IPS DF 19.7 (cell line): Measurements from ENCODE around the gene LPAR3.
A peak's percentile ranks its signal among the peaks of the same experiment; 100 is the strongest.

Experiments used
- DNase-seq: peaks from one replicate; pipeline ENCODE4 v3.0.0-alpha.2; 2013; ENCODE audit warnings: low read depth, low spot score

LPAR3 gene

GRCh38 chr1:84827555-84827954 lies 65.5 kb downstream of the LPAR3 start:
- DNase-seq, result no peak

- no peak for DNase-seq
Measured at GRCh38 chr1:84825161-84825560, 67.8 kb downstream of the LPAR3 start.

DNA sequence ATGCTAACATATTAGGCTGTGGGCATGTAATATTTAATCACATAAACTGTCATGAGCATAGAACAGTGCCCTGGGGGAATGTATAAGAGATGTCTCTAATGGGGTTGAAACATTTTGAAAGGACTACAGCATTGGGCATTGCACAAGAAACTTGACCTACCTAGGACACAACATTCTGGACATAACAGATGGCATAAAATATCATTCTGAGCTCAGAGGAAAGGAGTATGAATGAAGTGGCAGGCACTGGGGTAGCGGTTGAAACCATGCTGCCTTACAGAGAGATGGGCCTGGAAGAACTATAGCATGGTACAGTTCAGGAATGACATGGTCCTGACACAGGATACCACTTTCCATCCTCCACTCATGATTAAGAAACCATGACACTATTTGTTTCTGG lies 69.0 kb downstream of the LPAR3 start:
- no peak for DNase-seq

DNA sequence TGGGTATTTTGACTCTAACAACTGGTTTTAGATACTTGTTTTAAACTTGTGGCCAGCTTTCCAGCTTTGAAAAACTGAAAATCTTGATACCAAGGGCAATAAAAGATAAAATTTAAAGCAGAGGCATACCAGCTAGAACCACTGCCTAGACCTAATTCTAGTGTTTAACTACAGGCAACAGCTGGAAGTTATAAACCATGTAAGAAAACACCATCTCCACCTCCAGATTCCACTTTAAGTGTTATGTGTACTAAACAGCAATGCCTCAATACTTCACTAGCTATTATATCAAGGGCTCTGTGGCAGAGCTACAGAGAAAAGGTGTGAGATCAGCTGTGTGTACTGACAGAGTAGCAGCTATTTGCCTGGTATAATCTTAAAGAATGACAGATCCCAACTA lies 69.5 kb downstream of the LPAR3 start:
- DNase-seq, result no peak

DNA sequence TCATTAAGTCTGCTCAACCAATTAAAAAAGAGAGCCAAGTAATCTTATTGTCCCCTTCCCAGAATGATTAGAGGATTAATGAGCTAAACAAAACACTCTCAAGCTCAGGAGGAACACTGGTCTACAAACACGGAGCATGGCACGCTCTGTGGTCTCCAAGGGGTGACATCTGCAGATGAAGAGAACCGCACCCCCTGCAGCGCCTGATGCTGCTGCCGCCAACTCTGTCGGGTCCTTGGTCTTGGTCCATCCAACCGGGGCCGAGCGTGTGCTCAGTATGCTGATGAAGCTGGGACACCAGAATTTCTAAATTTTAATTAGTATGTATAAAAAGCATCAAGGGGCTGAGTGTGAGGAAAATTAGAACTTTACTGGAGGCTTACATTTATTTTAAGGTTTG lies 82.7 kb downstream of the LPAR3 start:
- no peak for DNase-seq

GRCh38 chr1:84809023-84809422 lies 84.0 kb downstream of the LPAR3 start:
- DNase-seq, result no peak

GRCh38 chr1:84803604-84804003 lies 89.4 kb downstream of the LPAR3 start:
- no peak for DNase-seq

- no peak for DNase-seq
Measured at GRCh38 chr1:84802567-84803232, 90.3 kb downstream of the LPAR3 start.

GRCh38 chr1:84800090-84801073 lies 92.6 kb downstream of the LPAR3 start:
- no peak for DNase-seq

GRCh38 chr1:84797603-84798002 lies 95.4 kb downstream of the LPAR3 start:
- no peak for DNase-seq

DNA sequence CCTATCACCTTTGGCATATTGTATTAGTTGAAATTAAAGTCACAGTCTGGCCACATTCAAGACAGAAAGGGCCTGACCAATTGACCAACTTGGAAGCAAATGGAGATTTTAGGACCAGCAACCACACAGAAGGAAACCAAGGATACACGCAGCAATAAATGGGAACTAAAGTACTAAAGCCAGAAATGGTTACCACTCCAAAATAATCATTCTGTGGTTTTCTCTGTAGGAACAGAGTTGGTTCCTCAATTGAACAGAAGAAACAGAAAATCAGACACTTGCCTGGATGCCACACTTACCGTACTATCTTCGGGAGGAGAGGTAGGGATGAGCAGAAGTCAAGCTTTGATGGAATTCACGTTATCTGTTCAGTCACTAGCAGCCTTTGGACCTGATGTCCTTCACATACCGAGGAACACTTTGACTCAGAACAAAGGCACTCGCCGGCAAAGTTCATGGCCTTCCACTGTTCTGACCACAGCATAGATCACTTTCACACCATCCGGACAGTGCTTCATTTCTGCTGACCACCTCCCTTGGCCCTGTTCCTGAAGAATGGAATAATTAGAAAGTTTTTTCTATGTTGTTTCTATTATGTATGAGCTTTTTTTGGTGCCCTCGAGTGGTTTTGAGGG lies 96.9 kb downstream of the LPAR3 start:
- DNase-seq, result no peak

DNA sequence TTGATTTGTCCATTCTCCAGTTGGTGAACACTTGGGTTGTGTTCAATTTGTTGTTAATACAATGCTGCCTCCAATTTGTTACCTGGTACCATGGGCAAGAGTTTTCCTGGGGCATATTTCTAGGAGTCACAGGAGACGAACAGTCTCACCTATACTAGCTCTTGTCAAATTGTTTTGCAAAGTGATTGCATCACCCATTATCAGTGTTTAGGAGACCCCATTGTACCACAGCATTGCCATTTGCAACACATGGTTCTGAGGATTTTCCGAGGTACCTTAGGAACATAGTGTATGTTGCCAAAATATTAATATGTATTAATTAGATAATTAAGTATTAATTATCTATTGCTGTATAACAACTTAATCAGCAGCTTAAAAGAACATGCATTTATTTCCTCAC lies 97.8 kb downstream of the LPAR3 start:
- no peak for DNase-seq

DNA sequence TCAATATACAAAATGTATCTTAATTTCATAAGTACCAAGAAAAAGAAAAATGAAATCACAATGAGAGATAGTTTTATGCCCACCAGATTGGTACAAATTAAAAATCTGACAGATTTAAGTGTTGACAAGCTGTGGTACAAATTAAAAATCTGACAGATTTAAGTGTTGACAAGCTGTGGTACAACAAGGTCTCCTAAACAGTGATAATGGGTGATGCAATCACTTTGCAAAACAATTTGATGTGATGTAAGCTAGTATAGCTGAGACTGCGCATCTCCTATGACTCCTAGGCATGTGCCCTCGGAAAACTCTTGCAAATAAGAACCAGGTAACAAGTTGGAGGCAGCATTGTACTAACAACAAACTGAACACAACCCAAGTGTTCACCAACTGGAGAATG lies 100.6 kb downstream of the LPAR3 start:
- no peak for DNase-seq

DNA sequence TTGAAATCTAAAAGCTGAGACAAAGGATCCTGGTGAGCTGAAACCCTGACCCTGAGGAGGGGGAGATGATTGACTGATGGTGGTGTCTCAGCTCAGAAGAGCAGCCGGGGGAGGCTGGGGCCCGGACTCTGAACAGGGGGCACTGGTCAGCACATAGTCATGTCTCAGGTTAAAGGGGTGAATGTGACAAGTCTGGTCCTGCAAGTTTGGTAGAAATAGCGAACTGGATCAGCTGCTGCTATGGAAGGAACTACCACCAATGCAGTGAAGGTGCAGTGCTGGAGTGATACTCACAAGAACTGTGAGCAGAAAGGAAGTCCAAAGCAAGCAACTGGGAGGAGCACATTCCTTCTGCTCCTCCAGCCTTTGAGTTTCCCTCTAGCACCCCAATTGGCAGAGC lies 104.0 kb downstream of the LPAR3 start:
- no peak for DNase-seq

GRCh38 chr1:84785271-84786036 lies 107.6 kb downstream of the LPAR3 start:
- DNase-seq, result no peak

DNA sequence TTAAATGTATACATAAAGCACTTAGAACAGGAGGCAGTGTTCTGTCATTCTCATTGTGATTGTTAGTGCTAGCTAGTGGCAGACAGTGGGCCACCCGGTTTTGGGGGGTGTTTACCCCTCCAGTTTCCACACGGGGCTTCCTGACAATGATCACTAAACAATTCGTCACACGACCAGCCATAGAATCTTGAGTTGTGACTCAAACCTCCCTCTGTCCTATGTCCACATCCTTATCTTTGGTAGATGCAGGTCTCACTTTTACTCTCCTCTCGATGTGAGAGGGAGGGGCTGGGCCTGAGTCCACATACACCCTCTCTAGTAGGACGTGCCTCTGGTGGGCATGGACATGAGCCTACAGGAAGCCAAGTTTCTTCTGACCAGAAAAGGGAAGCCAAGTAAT lies 110.1 kb downstream of the LPAR3 start:
- no peak for DNase-seq

DNA sequence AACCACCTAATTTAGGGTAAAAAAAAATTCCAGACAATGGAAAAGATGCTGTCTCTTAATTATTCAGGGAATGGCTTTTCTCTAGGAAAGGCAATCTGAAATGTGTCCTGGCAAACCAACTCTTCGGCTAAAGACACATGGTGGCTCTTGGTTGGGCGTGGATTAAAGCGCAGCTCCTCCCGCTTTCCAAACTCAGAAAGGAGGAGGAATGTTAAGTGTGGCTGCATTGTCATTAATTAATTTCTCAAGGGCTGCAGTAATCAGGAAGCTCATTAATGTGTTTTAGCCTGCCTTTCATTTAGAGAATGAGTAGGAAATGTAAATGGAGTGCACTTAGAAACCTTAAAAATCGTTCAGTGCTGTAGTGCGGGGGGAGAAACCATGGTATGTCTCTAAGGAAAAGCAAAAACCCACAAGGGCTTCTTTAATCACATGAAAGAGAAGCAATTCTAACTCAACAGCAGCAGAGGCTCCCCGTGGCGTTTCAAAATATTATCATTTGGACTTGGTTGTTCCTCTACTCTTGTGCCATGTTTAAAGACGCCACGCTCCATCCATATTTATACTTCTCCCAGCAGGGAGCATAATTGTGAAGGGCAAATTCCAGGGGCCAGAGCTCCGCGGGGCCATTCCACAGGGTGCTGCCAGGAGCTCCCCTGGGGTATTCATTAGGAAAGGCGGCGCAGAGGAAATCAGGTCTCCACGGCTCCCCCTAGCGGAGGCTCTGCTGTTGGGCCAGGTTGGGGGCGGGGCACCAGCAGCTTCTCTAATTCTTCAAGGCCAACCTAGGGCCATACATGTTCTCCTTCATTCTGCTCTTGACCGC lies 110.8 kb downstream of the LPAR3 start:
- peak; percentile 38 for DNase-seq

DNA sequence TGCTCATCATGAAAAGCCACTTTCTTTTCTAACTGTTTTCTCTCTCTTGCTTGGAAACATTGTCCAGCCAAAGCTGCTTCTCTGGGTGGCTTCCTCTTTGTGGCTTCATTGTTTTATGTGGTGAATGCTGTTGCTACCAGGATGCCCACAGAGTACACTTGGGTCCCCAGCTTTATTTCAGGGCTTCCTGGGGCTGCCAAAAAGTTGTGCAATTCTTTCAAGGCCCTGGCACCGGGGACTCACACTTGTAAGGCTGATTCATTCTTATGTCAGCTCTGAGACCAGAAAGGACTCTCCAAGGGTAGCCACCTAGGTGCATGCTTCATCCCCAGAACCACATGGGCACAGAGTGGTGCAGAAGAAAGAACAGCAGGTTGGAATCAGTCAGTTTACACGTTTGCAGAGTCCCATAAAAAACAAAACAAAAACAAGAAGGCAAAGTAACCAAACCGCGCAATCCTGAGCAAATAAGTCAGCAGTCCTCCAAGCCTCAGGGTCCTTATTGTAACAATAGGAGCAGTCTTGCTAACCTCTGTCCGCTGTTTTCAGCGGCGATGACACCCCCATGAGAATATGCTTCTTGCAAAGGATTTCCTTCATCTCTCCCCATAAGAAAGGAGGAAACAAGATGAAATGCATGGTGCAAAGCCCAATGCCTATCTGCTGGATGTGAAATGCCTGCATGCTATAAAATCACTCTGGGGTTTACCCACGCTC lies 112.8 kb downstream of the LPAR3 start:
- no peak for DNase-seq

DNA sequence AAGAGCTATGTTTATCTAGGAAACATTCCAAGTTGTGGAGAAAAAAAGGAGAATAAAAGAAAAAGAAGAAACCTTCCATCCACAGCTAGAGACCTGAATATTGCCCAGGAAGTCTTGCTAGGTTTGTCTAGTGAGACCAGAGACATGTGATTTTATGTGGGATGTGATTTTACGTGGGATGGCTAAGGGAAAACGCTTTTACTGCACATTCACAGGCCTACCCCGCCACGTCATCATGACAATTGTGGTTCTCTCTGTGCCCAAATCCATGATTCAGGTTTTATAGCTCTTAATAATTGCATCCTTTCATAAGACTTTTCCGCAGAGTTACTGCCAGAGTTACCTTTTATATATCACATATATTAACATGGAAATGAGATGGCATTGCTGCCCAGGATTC lies 116.4 kb downstream of the LPAR3 start:
- DNase-seq, result no peak

DNA sequence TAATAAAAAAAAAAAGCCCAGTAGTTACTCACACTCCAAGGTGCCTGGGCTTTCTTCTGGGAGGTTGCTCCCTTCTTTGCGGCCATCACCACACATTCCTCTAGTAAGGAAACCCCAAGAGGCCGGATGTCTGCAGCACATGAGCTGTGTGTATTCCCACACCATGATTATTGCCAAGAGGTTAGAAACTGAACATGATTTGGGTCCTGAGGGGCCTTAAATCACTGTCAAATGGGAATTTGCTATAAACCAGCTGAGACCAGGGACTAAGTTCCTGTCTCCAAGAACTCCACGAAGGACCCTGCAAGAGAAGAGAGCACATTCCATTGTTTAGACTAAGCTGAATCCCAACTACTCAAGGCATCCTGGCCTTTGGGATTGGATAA lies 117.5 kb downstream of the LPAR3 start:
- DNase-seq, result no peak
